K562 (cell line): ENCODE measurements around the gene GRAMD4. TPM values are rescaled to one million over a fixed set of nuclear protein-coding genes. Genes with fewer than 3 reads are reported as not detected.

Experiments
- ATAC-seq: fragments of 200-7000 bp; cut with Tn5 transposase; 3 replicates; pipeline ENCODE4 v1.9.1; 2020; ENCODE audit warnings: moderate library complexity
- BruUV-seq: library from RNA; stranded (reverse); fragments of 400-500 nt; replicated peaks from 2 replicates; lab custom pipeline; 2021; lab: Mats Ljungman, UMichigan
- CTCF ChIA-PET: fragments of 300-600 bp; formaldehyde crosslinking; extraction: SDS; loops from one replicate; lab custom pipeline; 2021; ENCODE audit warnings: low intra/inter-chr PET ratio; lab: Yijun Ruan, JAX
- POLR2A ChIA-PET: fragments of 300-600, 350-650 bp; sonication (Branson Sonifier 250); formaldehyde crosslinking; extraction: SDS; loops from one replicate; lab custom pipeline; 2021; ENCODE audit warnings: antibody characterized with exemption, inconsistent platforms; lab: Yijun Ruan, JAX
- DNase-seq, 4 experiments: peaks; one replicate each; pipeline versions ENCODE4 v3.0.0 to v3.0.0-alpha.2; 2011 to 2018; ENCODE audit warnings: low spot score in 3 of 4, mixed read lengths in 3 of 4; ENCODE audit errors: extremely low read depth in 1 of 4
- FAIRE-seq: peaks from 2 replicates; lab custom pipeline; 2011; peaks lifted over from hg19 to GRCh38; lab: Jason Lieb, UNC
- H2AFZ ChIP-seq: 2 replicates; pipeline ENCODE4 v1.6.0; 2011; ENCODE audit warnings: low read depth, low read length, control low read depth, inconsistent platforms
- H3K27ac ChIP-seq: fragments of 200-600 bp; 3 replicates; pipeline ENCODE4 v1.8.0; 2011; ENCODE audit warnings: low read depth, mild to moderate bottlenecking, control low read depth, inconsistent platforms, low read length, moderate library complexity, mixed read lengths; ENCODE audit errors: extremely low read depth
- H3K27me3 ChIP-seq, 2 experiments: fragments of 300-600 bp in 1 of 2; 2 replicates in 1 of 2; 3 replicates in 1 of 2; pipeline versions ENCODE4 v1.6.0 to v1.8.0; 2011; ENCODE audit warnings: inconsistent platforms in 2 of 2, low read length in 2 of 2, mild to moderate bottlenecking in 1 of 2, mixed read lengths in 1 of 2, moderate library complexity in 1 of 2; ENCODE audit not compliant: control insufficient read depth in 2 of 2, insufficient read depth in 2 of 2
- H3K36me3 ChIP-seq: fragments of 300-600 bp; 3 replicates; pipeline ENCODE4 v1.8.0; 2011; ENCODE audit warnings: mild to moderate bottlenecking, low read length, inconsistent platforms; ENCODE audit not compliant: control insufficient read depth, insufficient read depth
- H3K4me1 ChIP-seq, 2 experiments: fragments of 200-600 bp in 1 of 2; replicated peaks in 1 of 2; 2 replicates in 1 of 2; 3 replicates in 1 of 2; pipeline versions ENCODE4 v1.5.1 to v1.8.0; 2011; ENCODE audit warnings: inconsistent platforms in 2 of 2, low read length in 2 of 2, mild to moderate bottlenecking in 1 of 2, mixed read lengths in 1 of 2, moderate library complexity in 1 of 2; ENCODE audit not compliant: control insufficient read depth in 2 of 2, insufficient read depth in 2 of 2
- H3K4me2 ChIP-seq: 2 replicates; pipeline ENCODE4 v1.6.1; 2011; ENCODE audit warnings: low read length, control low read depth, inconsistent platforms, mixed read lengths; ENCODE audit not compliant: insufficient read depth
- H3K4me3 ChIP-seq: fragments of 200-600 bp; sonication (generic), shearing (Covaris generic); 2 replicates; pipeline ENCODE4 v1.5.1; 2016; ENCODE audit warnings: control low read depth, inconsistent platforms
- H3K79me2 ChIP-seq: fragments of 200-600 bp; 3 replicates; pipeline ENCODE4 v1.8.0; 2011; ENCODE audit warnings: low read length, inconsistent platforms; ENCODE audit not compliant: control insufficient read depth, insufficient read depth
- H3K9ac ChIP-seq, 2 experiments: 2 replicates each; pipeline versions ENCODE4 v1.6.0 to v1.6.1; 2011; ENCODE audit warnings: low read depth in 2 of 2, low read length in 2 of 2, control low read depth in 1 of 2, inconsistent platforms in 1 of 2, mild to moderate bottlenecking in 1 of 2, mixed read lengths in 1 of 2; ENCODE audit not compliant: insufficient read depth in 1 of 2
- H3K9me1 ChIP-seq: one replicate; pipeline ENCODE4 v1.6.0; 2011; ENCODE audit warnings: inconsistent platforms, mild to moderate bottlenecking, low read length, moderate library complexity; ENCODE audit not compliant: control insufficient read depth, insufficient read depth
- H3K9me3 ChIP-seq: replicated peaks from 2 replicates; pipeline ENCODE4 v1.5.1; 2011; ENCODE audit warnings: low read depth, low read length, inconsistent platforms; ENCODE audit not compliant: control insufficient read depth, insufficient read depth
- H4K20me1 ChIP-seq: replicated peaks from 2 replicates; pipeline ENCODE4 v1.6.1; 2011; ENCODE audit warnings: low read length, inconsistent platforms, mixed read lengths; ENCODE audit not compliant: control insufficient read depth, insufficient read depth
- DIDO1 ChIP-seq: fragments of 450-650 bp; IDR thresholded peaks from 2 replicates; pipeline ENCODE4 v1.6.1; 2016; ENCODE audit warnings: low read depth, missing biosample characterization, missing genetic modification characterization
- RBBP5 ChIP-seq: fragments of 200-600 bp; sonication (generic); IDR thresholded peaks from 2 replicates; pipeline ENCODE4 v1.6.1; 2012; ENCODE audit warnings: borderline replicate concordance, mild to moderate bottlenecking, low read length, control low read depth, inconsistent platforms; ENCODE audit not compliant: insufficient read depth, poor library complexity, severe bottlenecking
- ZFX ChIP-seq: sonication (generic); formaldehyde crosslinking; IDR thresholded peaks from 2 replicates; pipeline ENCODE4 v1.8.0; 2022; ENCODE audit warnings: mild to moderate bottlenecking, missing genetic modification reagents, moderate library complexity
- ZNF41 ChIP-seq: fragments of 250-450 bp; sonication (Bioruptor Pico); conservative IDR thresholded peaks from 2 replicates; pipeline ENCODE4 v1.4.0; 2020; ENCODE audit warnings: mild to moderate bottlenecking
- WGBS: fragments of 100-300 bp; shearing (Covaris generic); methylation state at CpG from one replicate; pipeline ENCODE4 v1.1.6; 2016; ENCODE audit warnings: low coverage, mixed read lengths; ENCODE audit not compliant: insufficient coverage; ENCODE audit errors: missing lambda C conversion rate; 5-methylcytosine and 5-hydroxymethylcytosine counted together
- in situ Hi-C: fragments of 300-500 bp; cut with MboI; formaldehyde crosslinking; loops from 4 replicates; pipeline ENCODE4 v1.15.0; 2018; ENCODE audit warnings: inconsistent platforms, mixed read lengths
- intact Hi-C: fragments of 100-400 bp; cut with micrococcal nuclease; formaldehyde crosslinking; loops from 2 replicates; pipeline ENCODE4 v1.14.2; 2022
- polyA plus RNA-seq, 8 experiments: library from polyadenylated mRNA; depleted of rRNA in 4 of 8; stranded (reverse) in 5 of 8; unstranded in 3 of 8; fragments of >200 nt; fragmentation: Nextera tagmentation in 2 of 8; fragmentation: Illumina TruSeq in 1 of 8; extraction: Ambion mirVana in 2 of 8; extraction: Trizol in 1 of 8; gene quantifications; 2 replicates each; pipeline versions ENCODE4 v1.2.1 to v1.2.3, GENCODE V29; 2011 to 2014; ENCODE audit warnings: inconsistent platforms in 1 of 8, missing spikeins in 1 of 8
- total RNA-seq, 7 experiments: library from RNA; depleted of rRNA in 6 of 7; stranded (reverse); fragments of >200 nt in 6 of 7; fragmentation: Illumina TruSeq in 2 of 7; extraction: Trizol in 2 of 7; gene quantifications; 2 replicates each; pipeline versions ENCODE4 v1.2.1 to v1.2.3, GENCODE V29; 2011 to 2021; ENCODE audit warnings: low replicate concordance in 1 of 7
- TF ChIP-seq, protein P1 (sequence below): sonication (generic); formaldehyde crosslinking; IDR thresholded peaks from 2 replicates; pipeline ENCODE4 v1.9.0; 2022; ENCODE audit warnings: mild to moderate bottlenecking, missing genetic modification reagents

The GRAMD4 gene
- total and polyA plus RNA-seq, 9 of the 15 experiments (the other 6 are each of a cell fraction or from before 2014, with no cell fraction given): 0.18 to 44.8 (median 18.6) TPM

DNA sequence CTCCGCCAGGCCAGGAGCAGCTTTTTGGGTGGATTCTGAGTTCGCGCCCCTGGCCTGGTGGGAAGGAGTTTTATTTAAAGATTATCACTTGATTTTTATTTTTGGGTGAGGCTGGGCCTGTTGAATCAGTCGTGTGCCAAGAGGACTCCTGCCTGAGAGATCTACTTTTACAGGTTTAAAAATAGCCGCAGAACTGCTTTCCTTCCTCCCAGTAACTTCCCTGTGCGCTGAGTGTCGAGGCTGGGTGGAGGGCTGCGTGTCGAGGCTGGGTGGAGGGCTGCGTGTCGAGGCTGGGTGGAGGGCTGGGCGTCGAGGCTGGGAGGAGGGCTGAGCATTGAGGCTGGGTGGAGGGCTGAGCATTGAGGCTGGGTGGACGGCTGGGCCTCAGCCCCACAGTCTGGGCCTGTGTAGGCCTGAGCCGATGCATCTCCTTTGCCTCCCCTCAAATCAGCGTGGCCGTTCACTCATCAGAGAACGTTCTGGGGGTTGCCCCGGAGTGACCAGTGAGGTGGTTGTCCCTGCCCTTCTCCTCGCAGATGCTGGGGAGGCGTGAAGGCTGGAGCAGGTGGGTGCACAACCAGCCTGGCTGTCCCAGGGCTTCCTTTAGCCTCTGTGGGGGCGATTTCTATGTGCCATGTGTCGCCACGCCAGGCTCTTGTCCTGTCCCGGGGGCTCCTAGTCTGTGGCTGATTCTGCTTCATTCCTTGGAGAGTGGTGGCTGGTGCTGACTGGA, 30.1 kb downstream of the GRAMD4 start:
- FAIRE-seq: no peak

DNA sequence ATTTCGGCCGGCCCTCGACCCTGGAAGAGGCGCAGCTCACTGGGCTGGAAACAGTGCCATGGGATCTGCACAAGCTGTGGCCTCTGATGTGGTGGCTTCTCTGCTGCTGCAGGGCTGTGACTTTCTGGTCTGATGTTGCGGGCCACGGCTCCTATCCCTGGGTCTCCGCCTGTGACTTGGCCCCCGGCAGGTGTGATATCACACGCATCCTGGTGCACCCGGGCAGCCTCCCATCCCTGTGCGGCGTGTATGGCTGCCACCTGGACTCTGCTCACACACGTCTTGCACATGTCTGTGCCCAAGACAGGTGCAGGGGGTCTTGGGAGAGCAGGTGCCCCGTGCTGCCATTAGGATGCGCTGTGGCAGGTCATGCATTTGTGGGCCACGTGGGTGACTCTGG, 31.1 kb downstream of the GRAMD4 start:
- in situ Hi-C loops: no loop called here
- no peak overlapping the region for H3K4me3 ChIP-seq
- POLR2A ChIA-PET: no interaction called here
- no TSS peak for BruUV-seq
- no peak overlapping the region for H2AFZ ChIP-seq
- H4K20me1 ChIP-seq: no peaks in the 10 kb centered on the region
- peak overlapping the region; percentile 72; the same call in 1 of the 3 replicates for H3K27ac ChIP-seq
- ATAC-seq: no peak
- peaks cover 3% of the 10 kb centered on the region; the same call in 1 of the 3 replicates for H3K36me3 ChIP-seq
- H3K9me1 ChIP-seq: no peaks in the 10 kb centered on the region
- H3K9me3 ChIP-seq: no peaks in the 10 kb centered on the region
- no peak for TF ChIP-seq ZNF41 (CRISPR knock-in tag)
- TF ChIP-seq, protein P1, sequence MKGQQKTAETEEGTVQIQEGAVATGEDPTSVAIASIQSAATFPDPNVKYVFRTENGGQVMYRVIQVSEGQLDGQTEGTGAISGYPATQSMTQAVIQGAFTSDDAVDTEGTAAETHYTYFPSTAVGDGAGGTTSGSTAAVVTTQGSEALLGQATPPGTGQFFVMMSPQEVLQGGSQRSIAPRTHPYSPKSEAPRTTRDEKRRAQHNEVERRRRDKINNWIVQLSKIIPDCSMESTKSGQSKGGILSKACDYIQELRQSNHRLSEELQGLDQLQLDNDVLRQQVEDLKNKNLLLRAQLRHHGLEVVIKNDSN (CRISPR knock-in tag): 0 out of 2 replicates have a peak, but pooled peaks have one; percentile 10
- no peaks in the 10 kb centered on the region for H3K27me3 ChIP-seq
- 88% methylated on average over 10 of the region's 16 CpGs for WGBS
- peak overlapping the region in 1 of 2 experiments; percentile 86; a peak in 1 of 4 replicates for H3K9ac ChIP-seq
- FAIRE-seq: no peak
- CTCF ChIA-PET: no interaction called here
- H3K4me1 ChIP-seq: peaks cover 41 to 64% of the 10 kb centered on the region in 2 experiments
- intact Hi-C loops: no loop called here
- DNase-seq: no peak
- H3K79me2 ChIP-seq: peaks cover 55% of the 10 kb centered on the region
- H3K4me2 ChIP-seq: no peak overlapping the region

More for the DNA sequence above, 30.1 kb downstream of the GRAMD4 start:
- no peak overlapping the region for H2AFZ ChIP-seq
- H3K4me2 ChIP-seq: peak overlapping the region; percentile 66; the same call in 1 of the 2 replicates
- 69% methylated on average over 7 of the region's 25 CpGs for WGBS
- peak overlapping the region; percentile 45 to 86; a peak in 3 of 4 replicates for H3K9ac ChIP-seq
- no TSS peak for BruUV-seq
- H3K27ac ChIP-seq: peak overlapping the region; percentile 75
- intact Hi-C loops (no loop called here), in situ Hi-C loops (no loop called here)
- H3K27me3 ChIP-seq: no peaks in the 10 kb centered on the region
- peak; percentile 36; the same call in 1 of the 2 replicates for TF ChIP-seq ZFX (CRISPR knock-in tag)
- no peak for TF ChIP-seq DIDO1 (tag)
- TF ChIP-seq RBBP5: peak; percentile 19
- H4K20me1 ChIP-seq: no peaks in the 10 kb centered on the region
- no peak overlapping the region for H3K4me3 ChIP-seq
- no peaks in the 10 kb centered on the region for H3K9me3 ChIP-seq
- H3K9me1 ChIP-seq: no peaks in the 10 kb centered on the region
- DNase-seq: no peak
- peaks cover 41 to 59% of the 10 kb centered on the region in 2 experiments for H3K4me1 ChIP-seq
- ChIA-PET CTCF (no interaction called here), POLR2A (interaction anchor here (1.2 kb wide), 1 partner anchor 15 kb away, joined by 3 read pairs; no protein-coding TSS in a partner anchor)
- peaks cover 60% of the 10 kb centered on the region for H3K79me2 ChIP-seq
- no peak for ATAC-seq
- H3K36me3 ChIP-seq: peaks cover 3% of the 10 kb centered on the region; the same call in 1 of the 3 replicates
